Testis (tissue), 3 donors: Measurements from ENCODE around the gene MICA. TPM values are rescaled to one million over a fixed set of nuclear protein-coding genes. Genes with fewer than 3 reads are reported as not detected.

Experiments
- DNase-seq: peaks from one replicate; pipeline ENCODE4 v3.0.0-alpha.2; 2019
- H3K27ac ChIP-seq, 2 donors: fragments of 200-600 bp; sonication (generic); one replicate each; pipeline ENCODE4 v1.5.1; 2019
- H3K27me3 ChIP-seq: fragments of 200-600 bp; sonication (generic); one replicate; pipeline ENCODE4 v1.5.1; 2019
- H3K36me3 ChIP-seq: fragments of 200-600 bp; sonication (generic); one replicate; pipeline ENCODE4 v1.5.1; 2017; ENCODE audit warnings: low read depth; ENCODE audit errors: missing control alignments
- H3K4me1 ChIP-seq: fragments of 200-600 bp; sonication (generic); one replicate; pipeline ENCODE4 v1.5.1; 2019
- H3K4me3 ChIP-seq, 2 donors: fragments of 200-600 bp; sonication (generic); one replicate each; pipeline ENCODE4 v1.5.1; 2017 to 2019
- H3K9me3 ChIP-seq: fragments of 200-600 bp; sonication (generic); one replicate; pipeline ENCODE4 v1.5.1; 2017
- CTCF ChIP-seq, 3 experiments: fragments of 450-650 bp in 2 of 3; fragments of 200-600 bp in 1 of 3; sonication (generic) in 1 of 3; IDR thresholded peaks; one replicate each; pipeline ENCODE4 v1.5.1; 2016 to 2019; ENCODE audit warnings: antibody characterized with exemption in 3 of 3, mild to moderate bottlenecking in 2 of 3, moderate library complexity in 1 of 3
- POLR2A ChIP-seq: fragments of 450-650 bp; IDR thresholded peaks from one replicate; pipeline ENCODE4 v1.6.1; 2017; ENCODE audit warnings: antibody characterized with exemption, mild to moderate bottlenecking, moderate library complexity
- WGBS, 2 donors: methylation state at CpG; one replicate each; pipeline ENCODE4 v1.1.5; 2018; 5-methylcytosine and 5-hydroxymethylcytosine counted together
- intact Hi-C: fragments of 100-400 bp; cut with DNase I; formaldehyde crosslinking; loops from one replicate; pipeline ENCODE4 v1.15.1; 2023; ENCODE audit warnings: low total_unique reads
- polyA plus RNA-seq: library from polyadenylated mRNA; stranded (reverse); fragments of 350-450 nt; fragmentation: Illumina TruSeq; extraction: RNeasy Lipid Tissue Mini Kit (QIAGEN cat#74804); gene quantifications from one replicate; pipeline ENCODE4 v1.2.3, GENCODE V29; 2014; ENCODE audit warnings: low read depth, low replicate concordance; ENCODE audit not compliant: insufficient read depth
- total RNA-seq, 2 donors: library from RNA; depleted of rRNA; stranded (reverse); fragments of >200 nt; gene quantifications; one replicate each; pipeline ENCODE4 v1.2.3, GENCODE V29; 2016

MICA gene
- total and polyA plus RNA-seq, 3 donors from 2014 or later = 18.2 to 28.2 (median 24.7) TPM

GRCh38 chr6:31416394-31417014, 13.1 kb downstream of the MICA start:
- DNase-seq = no peak
- Histone ChIP-seq H3K27ac (no peak overlapping the region), H3K9me3 (no peaks in the 10 kb centered on the region), H3K4me1 (no peaks in the 10 kb centered on the region), H3K36me3 (no peaks in the 10 kb centered on the region), H3K4me3 (no peak overlapping the region), H3K27me3 (no peaks in the 10 kb centered on the region)
- TF ChIP-seq CTCF (IDR thresholded peaks at IDR 0.05) = no peak
- no peak for TF ChIP-seq POLR2A
- 81 to 93% methylated on average over 5 of the region's 5 CpGs for WGBS, 2 donors
- intact Hi-C loops = no loop called here

GRCh38 chr6:31418251-31418650, 14.9 kb downstream of the MICA start:
- no peak for DNase-seq
- TF ChIP-seq POLR2A (no peak), CTCF (IDR thresholded peaks at IDR 0.05) (no peak)
- WGBS, 2 donors = 83 to 93% methylated on average over 2 to 3 of the region's 3 CpGs

GRCh38 chr6:31419842-31420241, 16.4 kb downstream of the MICA start:
- WGBS, 2 donors = 43 to 51% methylated on average over 2 of the region's 2 CpGs

More at GRCh38 chr6:31418251-31418650, 14.9 kb downstream of the MICA start:
- Histone ChIP-seq H3K4me1 (no peaks in the 10 kb centered on the region), H3K27me3 (no peaks in the 10 kb centered on the region), H3K4me3 (no peak overlapping the region), H3K9me3 (no peaks in the 10 kb centered on the region), H3K36me3 (no peaks in the 10 kb centered on the region), H3K27ac (no peak overlapping the region)
- intact Hi-C loops = no loop called here

GRCh38 chr6:31420546-31420945, 17.2 kb downstream of the MICA start:
- no peaks in the 10 kb centered on the region for H3K36me3 ChIP-seq
- WGBS, 2 donors = 88 to 93% methylated on average over 2 of the region's 2 CpGs
- H3K27ac ChIP-seq = no peak overlapping the region
- no peaks in the 10 kb centered on the region for H3K27me3 ChIP-seq
- H3K4me3 ChIP-seq = no peak overlapping the region
- DNase-seq = no peak
- intact Hi-C loops = no loop called here
- H3K4me1 ChIP-seq = no peaks in the 10 kb centered on the region
- H3K9me3 ChIP-seq = no peaks in the 10 kb centered on the region
- TF ChIP-seq CTCF (IDR thresholded peaks at IDR 0.05) (no peak), POLR2A (no peak)

More at GRCh38 chr6:31419842-31420241, 16.4 kb downstream of the MICA start:
- H3K4me1 ChIP-seq = no peaks in the 10 kb centered on the region
- intact Hi-C loops = no loop called here
- H3K27me3 ChIP-seq = no peaks in the 10 kb centered on the region
- H3K9me3 ChIP-seq = no peaks in the 10 kb centered on the region
- H3K27ac ChIP-seq = no peak overlapping the region
- H3K4me3 ChIP-seq = no peak overlapping the region
- no peak for TF ChIP-seq POLR2A
- TF ChIP-seq CTCF (IDR thresholded peaks at IDR 0.05) = no peak
- no peaks in the 10 kb centered on the region for H3K36me3 ChIP-seq
- DNase-seq = no peak

- Histone ChIP-seq H3K27me3 (no peaks in the 10 kb centered on the region), H3K4me1 (no peaks in the 10 kb centered on the region), H3K27ac (no peak overlapping the region), H3K9me3 (no peaks in the 10 kb centered on the region), H3K36me3 (no peaks in the 10 kb centered on the region), H3K4me3 (no peak overlapping the region)
- DNase-seq = no peak
- TF ChIP-seq POLR2A = no peak
- TF ChIP-seq CTCF (IDR thresholded peaks at IDR 0.05) = no peak
- intact Hi-C loops = no loop called here
- WGBS, 2 donors = 35 to 38% methylated on average over 3 of the region's 3 CpGs
These were observed 19.2 kb downstream of the MICA start for GRCh38 chr6:31422587-31422986.
